Fibroblast of the aortic adventitia (primary cell): ENCODE measurements around the gene DIO3. TPM values are rescaled to one million over a fixed set of nuclear protein-coding genes. Genes with fewer than 3 reads are reported as not detected.

Source experiments
- DNase-seq: peaks from one replicate; pipeline ENCODE4 v3.0.0-alpha.2; 2010; ENCODE audit warnings: low read depth
- H3K4me3 ChIP-seq: 2 replicates; pipeline ENCODE4 v1.5.1; 2011; ENCODE audit warnings: low read depth, mild to moderate bottlenecking, control low read depth, low read length, moderate library complexity
- total RNA-seq: library from RNA; depleted of rRNA; stranded (reverse); fragments of >200 nt; gene quantifications from 2 replicates; pipeline ENCODE4 v1.2.3, GENCODE V29; 2012; ENCODE audit warnings: low replicate concordance
- TF ChIP-seq, protein P1 (sequence below): IDR thresholded peaks from 2 replicates; pipeline ENCODE4 v1.5.1; 2011; ENCODE audit warnings: mild to moderate bottlenecking, low read length, control low read depth, inconsistent platforms; ENCODE audit not compliant: insufficient read depth

DIO3 gene
- total RNA-seq, 1 donor, result not detected

DNA sequence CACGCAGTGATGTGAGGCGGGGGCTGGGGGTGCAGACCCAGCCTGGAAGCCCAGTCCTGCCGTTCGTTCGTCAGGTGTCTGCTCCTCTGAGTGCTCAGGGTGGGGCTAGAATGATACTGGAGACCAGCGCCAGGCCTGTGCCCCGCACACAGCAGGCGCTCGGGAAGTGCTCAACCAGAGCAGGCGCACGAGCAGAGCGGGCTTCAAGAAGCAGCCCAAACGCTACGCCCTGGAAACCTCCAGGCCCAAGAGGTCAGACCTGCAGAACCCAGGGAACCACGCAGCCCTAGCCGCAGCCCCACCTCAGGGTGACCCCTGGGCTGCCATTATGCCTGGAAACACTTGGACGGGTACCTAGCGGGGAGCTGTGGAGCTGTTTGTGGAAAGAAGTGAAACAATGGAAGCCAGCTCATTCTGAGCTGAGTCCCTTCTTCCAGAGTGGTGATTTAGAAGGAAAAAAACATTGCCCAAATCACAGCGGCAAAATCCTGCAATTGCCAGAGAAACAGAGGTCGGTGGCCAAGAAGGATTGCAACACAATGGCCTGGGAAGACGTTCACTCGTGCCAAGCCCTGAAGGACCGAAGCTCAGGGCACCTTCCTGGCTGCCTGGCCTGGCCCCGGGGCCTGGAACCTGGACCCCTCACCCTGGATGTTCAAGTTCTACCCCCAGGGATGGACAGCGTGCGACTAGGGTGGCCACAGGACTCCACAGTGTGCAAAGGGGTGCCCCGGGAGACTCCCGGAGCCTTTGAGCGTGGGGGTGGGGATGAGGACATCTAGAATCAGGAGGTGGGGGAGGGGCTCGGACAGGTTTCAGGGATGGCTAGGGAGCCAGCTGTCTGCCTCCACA, 40.4 kb upstream of the DIO3 start:
- TF ChIP-seq, protein P1, sequence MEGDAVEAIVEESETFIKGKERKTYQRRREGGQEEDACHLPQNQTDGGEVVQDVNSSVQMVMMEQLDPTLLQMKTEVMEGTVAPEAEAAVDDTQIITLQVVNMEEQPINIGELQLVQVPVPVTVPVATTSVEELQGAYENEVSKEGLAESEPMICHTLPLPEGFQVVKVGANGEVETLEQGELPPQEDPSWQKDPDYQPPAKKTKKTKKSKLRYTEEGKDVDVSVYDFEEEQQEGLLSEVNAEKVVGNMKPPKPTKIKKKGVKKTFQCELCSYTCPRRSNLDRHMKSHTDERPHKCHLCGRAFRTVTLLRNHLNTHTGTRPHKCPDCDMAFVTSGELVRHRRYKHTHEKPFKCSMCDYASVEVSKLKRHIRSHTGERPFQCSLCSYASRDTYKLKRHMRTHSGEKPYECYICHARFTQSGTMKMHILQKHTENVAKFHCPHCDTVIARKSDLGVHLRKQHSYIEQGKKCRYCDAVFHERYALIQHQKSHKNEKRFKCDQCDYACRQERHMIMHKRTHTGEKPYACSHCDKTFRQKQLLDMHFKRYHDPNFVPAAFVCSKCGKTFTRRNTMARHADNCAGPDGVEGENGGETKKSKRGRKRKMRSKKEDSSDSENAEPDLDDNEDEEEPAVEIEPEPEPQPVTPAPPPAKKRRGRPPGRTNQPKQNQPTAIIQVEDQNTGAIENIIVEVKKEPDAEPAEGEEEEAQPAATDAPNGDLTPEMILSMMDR, result no peak
- no peak overlapping the region for H3K4me3 ChIP-seq
- DNase-seq, result peak; percentile 53

DNA sequence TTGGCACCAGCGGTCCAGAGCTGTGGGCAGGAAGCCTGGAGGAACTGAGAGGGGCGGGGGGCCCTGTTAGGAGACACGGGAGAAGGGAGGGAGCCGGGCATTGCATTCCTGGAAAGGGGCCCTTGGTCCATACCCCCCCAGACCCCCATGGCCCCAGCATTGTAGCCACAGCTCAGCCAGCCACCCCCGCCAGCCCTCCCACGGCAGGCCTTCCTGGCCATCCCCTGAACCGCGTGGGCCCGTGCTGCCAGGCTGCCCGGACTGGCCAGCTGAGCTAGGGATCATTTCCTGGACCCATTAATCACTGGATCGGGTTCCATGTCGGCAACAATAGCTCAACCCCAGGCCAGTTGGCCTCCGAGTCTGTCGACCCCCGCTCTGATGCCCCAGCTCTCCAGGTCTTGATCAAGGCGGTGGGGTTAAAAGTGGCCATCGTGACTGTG, 39.8 kb upstream of the DIO3 start:
- no peak overlapping the region for H3K4me3 ChIP-seq
- DNase-seq, result no peak
- TF ChIP-seq, protein P1, result no peak

DNA sequence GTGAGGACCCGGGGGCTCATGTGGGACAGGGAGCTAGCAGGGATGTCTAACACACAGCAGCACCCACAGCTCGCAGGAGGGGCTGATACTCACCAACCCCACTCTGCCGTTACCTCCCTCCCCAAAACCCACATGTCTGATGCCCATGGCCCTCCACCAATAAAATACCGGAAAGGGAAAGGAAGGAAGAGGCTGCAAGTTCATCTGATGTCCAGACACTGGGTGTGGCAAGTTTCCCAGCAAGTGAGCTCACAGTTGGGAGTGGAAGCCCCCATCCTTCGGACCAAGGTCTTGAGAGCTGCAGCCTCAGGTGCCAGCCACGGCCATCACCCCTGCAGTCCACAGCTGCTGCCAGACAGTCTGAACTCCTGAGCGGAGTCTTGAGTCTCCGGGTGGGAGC, 39.3 kb upstream of the DIO3 start:
- no peak overlapping the region for H3K4me3 ChIP-seq
- TF ChIP-seq, protein P1, result no peak
- DNase-seq, result no peak

DNA sequence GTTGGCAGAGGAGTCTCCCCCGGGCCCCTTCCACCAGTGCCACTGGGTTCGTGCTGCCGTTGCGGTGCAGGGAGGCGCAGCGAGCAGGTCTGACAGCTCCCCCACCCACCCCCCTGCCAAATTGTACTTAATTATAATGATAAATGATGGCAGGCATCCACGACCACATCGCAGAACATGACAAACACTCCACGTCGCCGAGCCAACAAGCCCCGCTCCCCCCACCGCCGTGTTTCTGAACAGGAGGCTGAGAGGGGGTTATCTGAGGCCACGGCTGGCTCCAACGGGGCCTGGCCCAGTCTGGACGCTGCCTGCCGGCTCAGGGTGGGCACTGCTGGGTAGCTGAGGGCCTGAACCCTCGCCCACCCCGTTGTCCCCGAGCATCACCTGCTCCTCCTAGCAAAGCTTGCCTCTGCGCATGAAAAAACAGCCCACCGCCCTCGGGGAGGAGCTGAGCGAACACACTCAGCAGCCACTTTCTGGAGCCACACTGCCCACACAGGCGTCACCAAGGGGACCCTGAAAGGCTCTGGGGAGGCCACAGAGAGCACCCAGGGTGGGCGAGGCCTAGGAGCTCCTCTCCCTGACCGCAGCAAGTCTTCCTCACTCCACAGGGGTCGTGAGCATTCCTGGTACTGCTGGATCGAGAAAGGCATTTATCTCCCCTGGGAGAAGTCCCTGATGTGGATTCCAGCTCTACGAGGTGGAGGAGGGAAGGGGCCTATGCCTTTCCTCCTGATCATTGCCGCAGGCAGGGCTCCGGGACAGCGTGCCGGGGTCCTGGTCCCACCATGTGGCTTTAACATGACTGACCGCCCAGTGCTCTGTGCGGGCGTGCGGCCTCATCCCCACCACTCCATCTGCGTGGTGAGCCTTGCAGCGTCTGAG, 35.4 kb upstream of the DIO3 start:
- TF ChIP-seq, protein P1, result no peak
- DNase-seq, result no peak
- no peak overlapping the region for H3K4me3 ChIP-seq

DNA sequence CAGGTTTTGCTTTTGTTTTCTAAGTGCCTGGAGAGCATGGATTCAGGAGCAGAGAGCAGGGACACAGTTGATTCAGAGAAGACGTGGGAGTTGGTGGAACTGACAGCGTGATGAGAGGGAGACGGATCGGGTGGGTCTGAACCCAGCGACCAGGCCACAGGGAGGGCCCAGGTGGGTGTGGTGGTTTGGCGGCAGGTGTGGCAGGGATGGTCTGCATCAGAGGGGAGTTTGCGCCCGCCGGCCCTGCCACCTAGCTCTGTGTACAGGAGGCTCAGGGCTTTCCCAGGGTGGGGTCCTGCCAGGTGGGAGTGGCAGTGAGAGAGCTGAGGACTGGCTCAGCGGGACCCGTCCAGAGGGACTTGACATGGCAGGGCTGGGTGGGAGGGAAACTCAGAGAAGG, 33.3 kb upstream of the DIO3 start:
- DNase-seq, result no peak
- TF ChIP-seq, protein P1, result no peak
- H3K4me3 ChIP-seq, result no peak overlapping the region

DNA sequence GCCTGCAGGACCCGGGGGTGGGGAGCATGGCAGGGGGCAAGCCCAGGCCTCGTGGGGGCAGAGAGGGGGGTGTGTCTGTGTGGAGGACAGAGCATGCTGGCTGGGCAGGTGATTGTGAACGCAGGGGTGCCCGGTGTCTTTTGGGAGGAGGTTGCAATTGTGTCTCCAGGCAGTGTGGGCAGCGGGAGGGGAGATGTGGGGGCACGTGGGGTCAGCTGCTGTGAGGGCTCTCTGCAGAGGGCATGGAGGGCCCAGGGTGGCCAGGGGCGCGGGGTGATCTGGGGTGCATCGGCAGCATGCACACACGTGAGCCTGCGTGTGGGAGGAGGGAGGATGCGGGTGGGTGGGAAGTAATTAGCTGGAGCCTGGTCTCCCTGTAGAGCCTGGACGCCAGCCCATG, 32.2 kb upstream of the DIO3 start:
- TF ChIP-seq, protein P1, result no peak
- no peak for DNase-seq
- H3K4me3 ChIP-seq, result no peak overlapping the region
